Esophagus squamous epithelium (tissue), 5 donors: ENCODE data around the gene CD8A. TPM values are rescaled to one million over a fixed set of nuclear protein-coding genes. Genes with fewer than 3 reads are reported as not detected.

Experiments
- DNase-seq: peaks from one replicate; lab custom pipeline; 2025; lab: John Stamatoyannopoulos, UW
- H3K27ac ChIP-seq, 4 donors: fragments of 200-600 bp; sonication (generic); one replicate each; pipeline ENCODE4 v1.5.1; 2016 to 2019; ENCODE audit warnings: mild to moderate bottlenecking in 1 of 4
- H3K27me3 ChIP-seq, 4 donors: fragments of 200-600 bp; sonication (generic); 1 replicate in 3 of 4; 2 replicates in 1 of 4; pipeline versions ENCODE4 v1.5.1 to v1.6.0; 2017 to 2021; ENCODE audit warnings: antibody characterized with exemption in 1 of 4
- H3K36me3 ChIP-seq, 3 donors: fragments of 200-600 bp; sonication (generic); one replicate each; pipeline ENCODE4 v1.5.1; 2016 to 2019
- H3K4me1 ChIP-seq, 3 donors: fragments of 200-600 bp; sonication (generic); one replicate each; pipeline ENCODE4 v1.5.1; 2017 to 2019
- H3K4me3 ChIP-seq, 4 donors: fragments of 200-600 bp; sonication (generic); 1 replicate in 3 of 4; 2 replicates in 1 of 4; pipeline ENCODE4 v1.5.1; 2016 to 2019; ENCODE audit warnings: mild to moderate bottlenecking in 2 of 4, moderate library complexity in 1 of 4
- H3K9me3 ChIP-seq, 3 donors: fragments of 200-600 bp; sonication (generic); one replicate each; pipeline ENCODE4 v1.5.1; 2016 to 2019
- CTCF ChIP-seq, 6 experiments: fragments of 450-650 bp in 4 of 6; fragments of 200-600 bp in 2 of 6; sonication (generic) in 2 of 6; IDR thresholded peaks; one replicate each; pipeline ENCODE4 v1.5.1; 2016 to 2019; ENCODE audit warnings: antibody characterized with exemption in 6 of 6, mild to moderate bottlenecking in 4 of 6, moderate library complexity in 4 of 6
- POLR2A ChIP-seq, 4 donors: fragments of 450-650 bp; IDR thresholded peaks; one replicate each; pipeline ENCODE4 v1.6.1; 2017; ENCODE audit warnings: antibody characterized with exemption in 4 of 4, mild to moderate bottlenecking in 4 of 4, moderate library complexity in 3 of 4
- WGBS, 2 donors: methylation state at CpG; one replicate each; pipeline ENCODE4 v1.1.5; 2018; 5-methylcytosine and 5-hydroxymethylcytosine counted together
- intact Hi-C: fragments of 100-400 bp; cut with DNase I; formaldehyde crosslinking; loops from one replicate; pipeline ENCODE4 v1.15.0; 2022
- total RNA-seq, 4 donors: library from RNA; depleted of rRNA; stranded (reverse); fragments of >200 nt; gene quantifications; one replicate each; pipeline ENCODE4 v1.1.0, GENCODE V29; 2016
- donor health status: DM: yes; HTN: yes; CAD: no.

CD8A gene
- total RNA-seq, 4 donors from 2014 or later = 1.6 to 6.5 (median 3.3) TPM; not detected in 1

- DNase-seq = no peak
- no peak for TF ChIP-seq CTCF (IDR thresholded peaks at IDR 0.05)
- no peak for TF ChIP-seq POLR2A (IDR thresholded peaks at IDR 0.05)
- no peak overlapping the region for H3K27ac ChIP-seq
- H3K36me3 ChIP-seq = peaks cover 0 to 98% (median 28%) of the 10 kb centered on the region in 3 donors
- intact Hi-C loops = no loop called here
- no peak overlapping the region for H3K4me3 ChIP-seq
- H3K4me1 ChIP-seq = peaks cover 0 to 3% (median 0%) of the 10 kb centered on the region in 3 donors
- H3K9me3 ChIP-seq = no peaks in the 10 kb centered on the region
- no peaks in the 10 kb centered on the region for H3K27me3 ChIP-seq
- 87 to 88% methylated on average over 3 to 4 of the region's 4 CpGs for WGBS, 2 donors
These were observed 20.9 kb downstream of the CD8A start for GRCh38 chr2:86769838-86770237.

- Histone ChIP-seq H3K27ac (no peak overlapping the region), H3K27me3 (no peaks in the 10 kb centered on the region), H3K4me3 (no peak overlapping the region), H3K4me1 (peaks cover 0 to 8% (median 0%) of the 10 kb centered on the region in 3 donors), H3K36me3 (peaks cover 0 to 84% (median 27%) of the 10 kb centered on the region in 3 donors), H3K9me3 (no peaks in the 10 kb centered on the region)
- intact Hi-C loops = no loop called here
- DNase-seq = no peak
- TF ChIP-seq CTCF (IDR thresholded peaks at IDR 0.05) (no peak), POLR2A (IDR thresholded peaks at IDR 0.05) (no peak)
- WGBS, 2 donors = 91 to 95% methylated on average over 5 of the region's 5 CpGs
These were observed 22.3 kb downstream of the CD8A start for GRCh38 chr2:86768189-86768949.

- Histone ChIP-seq H3K36me3 (peaks cover 0 to 54% (median 8%) of the 10 kb centered on the region in 3 donors), H3K27ac (no peak overlapping the region), H3K4me1 (peaks cover 0 to 8% (median 0%) of the 10 kb centered on the region in 3 donors), H3K9me3 (no peaks in the 10 kb centered on the region), H3K27me3 (no peaks in the 10 kb centered on the region), H3K4me3 (no peak overlapping the region)
- 57 to 75% methylated on average over 1 of the region's 1 CpG for WGBS, 2 donors
- intact Hi-C loops = no loop called here
- no peak for DNase-seq
- TF ChIP-seq POLR2A (IDR thresholded peaks at IDR 0.05) = no peak
- no peak for TF ChIP-seq CTCF (IDR thresholded peaks at IDR 0.05)
These were observed 25.4 kb downstream of the CD8A start for GRCh38 chr2:86765310-86765695.

GRCh38 chr2:86764661-86765309 is 25.9 kb downstream of the CD8A start:
- H3K27me3 ChIP-seq = no peaks in the 10 kb centered on the region
- H3K27ac ChIP-seq = no peak overlapping the region
- intact Hi-C loops = no loop called here
- H3K4me3 ChIP-seq = no peak overlapping the region
- peaks cover 0 to 8% (median 0%) of the 10 kb centered on the region in 3 donors for H3K4me1 ChIP-seq
- H3K36me3 ChIP-seq = peaks cover 0 to 54% (median 8%) of the 10 kb centered on the region in 3 donors
- 64 to 72% methylated on average over 4 of the region's 4 CpGs for WGBS, 2 donors
- no peak for DNase-seq
- no peaks in the 10 kb centered on the region for H3K9me3 ChIP-seq
- no peak for TF ChIP-seq POLR2A (IDR thresholded peaks at IDR 0.05)
- TF ChIP-seq CTCF (IDR thresholded peaks at IDR 0.05) = peak in 5 of 6 experiments; percentile 47 to 72 (median 51)

GRCh38 chr2:86760371-86760770 is 30.3 kb downstream of the CD8A start:
- peaks cover 0 to 45% (median 0%) of the 10 kb centered on the region in 3 donors for H3K36me3 ChIP-seq
- H3K4me3 ChIP-seq = no peak overlapping the region
- H3K27ac ChIP-seq = no peak overlapping the region
- TF ChIP-seq CTCF (IDR thresholded peaks at IDR 0.05) (no peak), POLR2A (IDR thresholded peaks at IDR 0.05) (no peak)
- DNase-seq = no peak
- no peaks in the 10 kb centered on the region for H3K27me3 ChIP-seq
- H3K4me1 ChIP-seq = peaks cover 0 to 8% (median 0%) of the 10 kb centered on the region in 3 donors
- 84 to 89% methylated on average over 4 of the region's 4 CpGs for WGBS, 2 donors
- intact Hi-C loops = no loop called here
- H3K9me3 ChIP-seq = no peaks in the 10 kb centered on the region
